Neural crest cell (in vitro differentiated cells): Measurements from ENCODE around the gene ALKBH1. TPM values are rescaled to one million over a fixed set of nuclear protein-coding genes. Genes with fewer than 3 reads are reported as not detected.
A peak's percentile ranks its signal among the peaks of the same experiment; 100 is the strongest.
"Not testable (repeated sequence)": the region's sequence is repeated elsewhere in the genome, so short reads cannot be mapped to it uniquely, and the experiment has no call there.

Source experiments
- DNase-seq: peaks from one replicate; pipeline ENCODE4 v3.0.0; 2021; ENCODE audit warnings: low read depth, mixed read lengths, low spot score
- H3K27ac Mint-ChIP-seq: one replicate; pipeline ENCODE4 v1.8.0; 2021; ENCODE audit warnings: mild to moderate bottlenecking, mixed read lengths; ENCODE audit not compliant: unreplicated experiment
- H3K27me3 Mint-ChIP-seq: 2 replicates; pipeline ENCODE4 v1.8.0; 2021; ENCODE audit warnings: low read depth, mild to moderate bottlenecking, mixed read lengths
- H3K36me3 Mint-ChIP-seq: 2 replicates; pipeline ENCODE4 v1.8.0; 2021; ENCODE audit warnings: low read depth, mild to moderate bottlenecking, mixed read lengths
- H3K4me1 Mint-ChIP-seq: 2 replicates; pipeline ENCODE4 v1.8.0; 2021; ENCODE audit warnings: mixed read lengths
- H3K4me3 Mint-ChIP-seq: one replicate; pipeline ENCODE4 v1.8.0; 2021; ENCODE audit warnings: mild to moderate bottlenecking, mixed read lengths
- H3K9me3 Mint-ChIP-seq: 2 replicates; pipeline ENCODE4 v1.8.0; 2021; ENCODE audit warnings: mixed read lengths
- total RNA-seq: library from RNA; stranded (reverse); gene quantifications from 2 replicates; pipeline ENCODE4 v1.2.1, GENCODE V29; 2021
- TF ChIP-seq, protein P1 (sequence below): fragments of 200-600 bp; sonication (generic); conservative IDR thresholded peaks from 2 replicates; pipeline ENCODE4 v1.5.0; 2021; ENCODE audit warnings: antibody characterized with exemption, mild to moderate bottlenecking

Gene ALKBH1
- total RNA-seq, 1 donor from 2014 or later: 18.1 TPM

DNA sequence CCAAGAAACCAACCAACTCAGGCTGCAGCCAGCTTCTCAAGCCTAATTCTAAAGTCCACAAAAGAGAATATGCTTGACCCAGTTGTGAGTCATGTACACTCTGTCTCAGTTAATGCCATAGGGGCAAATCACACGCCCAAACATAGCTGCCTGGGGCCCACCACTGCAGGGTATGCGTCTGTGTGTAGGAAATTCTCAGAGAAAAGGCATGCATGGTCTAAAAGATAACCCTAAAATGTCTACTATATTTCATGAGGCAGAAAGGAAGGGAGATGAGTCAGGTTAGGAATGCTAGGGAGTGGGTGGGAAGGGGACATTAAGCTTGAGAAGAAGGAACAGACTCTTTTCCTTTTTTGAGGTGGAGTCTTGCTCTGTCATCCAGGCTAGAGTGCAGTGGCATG is 69.1 kb downstream of the ALKBH1 start:
- H3K4me3 Mint-ChIP-seq: no peak overlapping the region
- no peaks in the 10 kb centered on the region for H3K27me3 Mint-ChIP-seq
- peak overlapping the region; percentile 80 for H3K27ac Mint-ChIP-seq
- no peak for DNase-seq
- no peaks in the 10 kb centered on the region for H3K4me1 Mint-ChIP-seq
- H3K9me3 Mint-ChIP-seq: peaks cover 9% of the 10 kb centered on the region
- TF ChIP-seq, protein P1, sequence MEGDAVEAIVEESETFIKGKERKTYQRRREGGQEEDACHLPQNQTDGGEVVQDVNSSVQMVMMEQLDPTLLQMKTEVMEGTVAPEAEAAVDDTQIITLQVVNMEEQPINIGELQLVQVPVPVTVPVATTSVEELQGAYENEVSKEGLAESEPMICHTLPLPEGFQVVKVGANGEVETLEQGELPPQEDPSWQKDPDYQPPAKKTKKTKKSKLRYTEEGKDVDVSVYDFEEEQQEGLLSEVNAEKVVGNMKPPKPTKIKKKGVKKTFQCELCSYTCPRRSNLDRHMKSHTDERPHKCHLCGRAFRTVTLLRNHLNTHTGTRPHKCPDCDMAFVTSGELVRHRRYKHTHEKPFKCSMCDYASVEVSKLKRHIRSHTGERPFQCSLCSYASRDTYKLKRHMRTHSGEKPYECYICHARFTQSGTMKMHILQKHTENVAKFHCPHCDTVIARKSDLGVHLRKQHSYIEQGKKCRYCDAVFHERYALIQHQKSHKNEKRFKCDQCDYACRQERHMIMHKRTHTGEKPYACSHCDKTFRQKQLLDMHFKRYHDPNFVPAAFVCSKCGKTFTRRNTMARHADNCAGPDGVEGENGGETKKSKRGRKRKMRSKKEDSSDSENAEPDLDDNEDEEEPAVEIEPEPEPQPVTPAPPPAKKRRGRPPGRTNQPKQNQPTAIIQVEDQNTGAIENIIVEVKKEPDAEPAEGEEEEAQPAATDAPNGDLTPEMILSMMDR: no peak
- peaks cover 4% of the 10 kb centered on the region for H3K36me3 Mint-ChIP-seq

DNA sequence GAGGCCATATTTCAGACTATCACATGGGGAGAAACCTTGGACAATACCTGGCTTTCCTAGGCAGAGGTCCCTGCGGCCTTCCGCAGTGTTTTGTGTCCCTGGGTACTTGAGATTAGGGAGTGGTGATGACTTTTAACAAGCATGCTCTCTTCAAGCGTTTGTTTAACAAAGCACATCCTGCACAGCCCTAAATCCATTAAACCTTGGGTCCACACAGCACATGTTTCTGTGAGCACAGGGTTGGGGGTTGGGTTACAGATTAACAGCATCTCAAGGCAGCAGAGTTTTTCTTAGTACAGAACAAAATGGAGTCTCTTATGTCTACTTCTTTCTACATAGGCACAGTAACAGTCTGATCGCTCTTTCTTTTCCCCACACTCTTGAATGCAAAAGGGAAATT is 72.0 kb downstream of the ALKBH1 start:
- DNase-seq, H3K4me3 Mint-ChIP-seq, H3K36me3 Mint-ChIP-seq, H3K4me1 Mint-ChIP-seq, H3K27ac Mint-ChIP-seq, H3K27me3 Mint-ChIP-seq: not testable (repeated sequence)
- H3K9me3 Mint-ChIP-seq: peaks cover 11% of the 10 kb centered on the region

DNA sequence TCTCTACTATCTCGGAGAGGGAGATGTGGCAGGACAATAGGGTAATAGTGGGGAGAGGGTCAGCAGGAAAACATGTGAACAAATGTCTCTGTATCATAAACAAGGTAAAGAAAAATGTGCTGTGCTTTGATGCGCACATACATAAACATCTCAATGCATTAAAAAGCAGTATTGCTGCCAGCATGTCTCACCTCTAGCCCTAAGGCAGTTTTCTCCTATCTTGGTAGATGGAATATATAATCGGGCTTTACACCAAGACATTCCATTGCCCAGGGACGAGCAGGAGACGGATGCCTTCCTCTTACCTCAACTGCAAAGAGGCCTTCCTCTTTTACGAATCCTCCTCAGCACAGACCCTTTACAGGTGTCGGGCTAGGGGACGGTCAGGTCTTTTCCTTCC is 72.4 kb downstream of the ALKBH1 start:
- not testable (repeated sequence) for H3K4me3 Mint-ChIP-seq, H3K36me3 Mint-ChIP-seq, H3K27ac Mint-ChIP-seq, H3K27me3 Mint-ChIP-seq, H3K4me1 Mint-ChIP-seq, DNase-seq
- H3K9me3 Mint-ChIP-seq: peaks cover 12% of the 10 kb centered on the region

DNA sequence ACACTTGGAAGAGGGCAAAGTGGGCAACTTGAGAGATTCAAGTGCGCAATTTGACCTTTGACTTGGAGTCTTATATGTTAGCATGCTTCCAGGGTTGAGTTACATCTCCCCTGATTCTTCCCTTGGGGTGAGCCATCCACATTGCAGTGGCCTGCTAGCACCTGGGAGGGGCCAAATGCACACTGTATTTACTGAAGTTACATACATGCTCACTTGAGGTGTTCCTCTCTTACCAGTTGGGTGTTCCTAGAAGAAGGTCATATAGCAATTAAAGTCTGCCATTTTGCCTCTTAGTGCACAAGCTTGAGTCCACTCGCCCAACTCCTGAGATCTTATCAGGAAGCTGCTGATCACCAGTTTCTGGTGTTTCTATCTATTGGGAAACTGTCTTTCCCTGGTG is 77.7 kb downstream of the ALKBH1 start:
- Mint-ChIP-seq H3K4me1 (no peaks in the 10 kb centered on the region), H3K9me3 (peaks cover 11% of the 10 kb centered on the region), H3K36me3 (peaks cover 6% of the 10 kb centered on the region), H3K4me3 (no peak overlapping the region), H3K27ac (no peak overlapping the region), H3K27me3 (peaks cover 3% of the 10 kb centered on the region)
- DNase-seq: no peak
- TF ChIP-seq, protein P1: no peak

DNA sequence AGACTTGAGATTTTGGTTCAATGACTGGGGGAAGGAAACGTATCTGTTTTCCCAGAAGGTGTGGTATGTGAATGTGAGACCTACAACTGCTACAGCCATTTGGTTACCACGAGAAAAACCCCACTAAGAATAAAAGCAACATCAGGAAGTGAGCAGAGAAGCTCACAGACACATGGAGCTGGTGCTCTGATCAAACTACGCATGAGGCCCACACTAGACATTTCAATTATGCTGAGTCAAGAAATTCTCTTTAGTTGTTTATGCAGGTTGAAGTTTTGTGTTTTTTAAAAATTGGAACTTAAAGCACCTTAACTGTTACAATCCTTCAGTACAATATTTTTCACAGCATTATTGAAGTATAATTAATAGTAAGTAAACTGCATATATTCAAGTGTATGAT is 82.5 kb downstream of the ALKBH1 start:
- TF ChIP-seq, protein P1: no peak
- no peak overlapping the region for H3K27ac Mint-ChIP-seq
- H3K27me3 Mint-ChIP-seq: peaks cover 16% of the 10 kb centered on the region
- no peak overlapping the region for H3K4me3 Mint-ChIP-seq
- H3K4me1 Mint-ChIP-seq: no peaks in the 10 kb centered on the region
- peaks cover 4% of the 10 kb centered on the region for H3K9me3 Mint-ChIP-seq
- no peak for DNase-seq
- H3K36me3 Mint-ChIP-seq: peaks cover 2% of the 10 kb centered on the region

DNA sequence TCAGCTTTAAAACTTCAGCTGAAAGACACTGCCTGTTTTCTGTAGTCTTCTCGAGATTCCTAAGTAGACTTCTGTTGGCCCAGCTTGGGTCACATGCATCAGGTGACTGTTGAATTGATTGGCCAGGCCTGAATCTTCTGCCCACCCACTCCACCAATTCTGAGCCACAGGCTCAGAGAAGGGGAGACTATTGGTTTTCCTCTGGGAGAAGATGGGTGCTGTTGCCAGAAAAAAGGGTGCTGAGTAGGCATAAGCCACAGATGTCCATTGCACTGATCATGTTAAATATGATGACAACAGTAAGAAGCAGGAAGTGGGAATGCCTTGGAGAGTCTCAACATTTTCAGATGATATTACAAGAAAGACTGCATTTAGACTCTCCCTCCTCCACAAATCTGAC is 84.6 kb downstream of the ALKBH1 start:
- no peaks in the 10 kb centered on the region for H3K4me1 Mint-ChIP-seq
- peaks cover 2% of the 10 kb centered on the region for H3K36me3 Mint-ChIP-seq
- TF ChIP-seq, protein P1: no peak
- peaks cover 2% of the 10 kb centered on the region for H3K9me3 Mint-ChIP-seq
- no peak overlapping the region for H3K27ac Mint-ChIP-seq
- no peak for DNase-seq
- H3K4me3 Mint-ChIP-seq: no peak overlapping the region
- peaks cover 32% of the 10 kb centered on the region for H3K27me3 Mint-ChIP-seq

Other genes with a start within 250 kb of the ALKBH1 start
- 190 and 210 TPM in 2 replicates for gene AHSA1, start 249.9 kb downstream of the ALKBH1 start, total RNA-seq
- gene ISM2, start 209.2 kb downstream of the ALKBH1 start, total RNA-seq: 0.16 TPM in 1 of 2 replicates, not detected in the other
- 27.3 and 30.2 TPM in 2 replicates for gene SPTLC2, start 91.4 kb downstream of the ALKBH1 start, total RNA-seq
- gene SLIRP, start 80 bp upstream of the ALKBH1 start, total RNA-seq: 164 and 199 TPM in 2 replicates
- gene SNW1, start 53.1 kb upstream of the ALKBH1 start, total RNA-seq: 104 and 107 TPM in 2 replicates
- gene ADCK1, start 92.1 kb upstream of the ALKBH1 start, total RNA-seq: 9.0 and 9.5 TPM in 2 replicates